Stomach (tissue), 4 donors: ENCODE results near the gene CSNK2B.

Source experiments
- EP300 ChIP-seq: sonication (generic); formaldehyde crosslinking; IDR thresholded peaks from one replicate; pipeline ENCODE4 v1.6.1; 2017; ENCODE audit warnings: antibody characterized with exemption
- POLR2AphosphoS5 ChIP-seq, 3 donors: sonication (generic); formaldehyde crosslinking; IDR thresholded peaks; one replicate each; pipeline ENCODE4 v1.6.1; 2016; ENCODE audit warnings: antibody characterized with exemption in 3 of 3
- TF ChIP-seq, protein P1 (sequence below), 7 experiments: fragments of 450-650 bp in 4 of 7; fragments of 200-600 bp in 3 of 7; sonication (generic) in 3 of 7; IDR thresholded peaks; one replicate each; pipeline ENCODE4 v1.5.1; 2016 to 2019; ENCODE audit warnings: antibody characterized with exemption in 7 of 7, control low read depth in 2 of 7, mild to moderate bottlenecking in 1 of 7

DNA sequence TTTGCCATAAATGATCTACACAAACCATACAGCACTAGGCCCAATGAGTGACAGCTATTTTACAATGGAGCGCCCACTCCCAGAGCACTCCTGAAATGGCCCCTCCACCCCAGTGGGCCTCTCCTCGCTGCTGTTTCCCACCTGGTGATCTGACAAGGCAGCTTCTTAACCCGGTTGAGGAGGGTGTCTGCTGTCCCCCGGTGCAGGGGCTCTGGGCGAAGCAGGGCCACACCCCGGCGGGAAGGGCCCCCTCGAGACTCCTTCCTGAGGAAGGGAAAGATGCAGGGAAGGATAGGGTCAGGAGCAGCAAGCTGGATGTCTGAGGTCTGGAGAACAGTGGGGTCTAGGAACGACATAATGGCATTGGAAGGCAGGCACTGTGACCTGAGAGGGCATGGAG is 27.0 kb downstream of the CSNK2B start:
- TF ChIP-seq EP300 (no peak), POLR2AphosphoS5 (IDR thresholded peaks at IDR 0.05) (no peak)
- TF ChIP-seq, protein P1, sequence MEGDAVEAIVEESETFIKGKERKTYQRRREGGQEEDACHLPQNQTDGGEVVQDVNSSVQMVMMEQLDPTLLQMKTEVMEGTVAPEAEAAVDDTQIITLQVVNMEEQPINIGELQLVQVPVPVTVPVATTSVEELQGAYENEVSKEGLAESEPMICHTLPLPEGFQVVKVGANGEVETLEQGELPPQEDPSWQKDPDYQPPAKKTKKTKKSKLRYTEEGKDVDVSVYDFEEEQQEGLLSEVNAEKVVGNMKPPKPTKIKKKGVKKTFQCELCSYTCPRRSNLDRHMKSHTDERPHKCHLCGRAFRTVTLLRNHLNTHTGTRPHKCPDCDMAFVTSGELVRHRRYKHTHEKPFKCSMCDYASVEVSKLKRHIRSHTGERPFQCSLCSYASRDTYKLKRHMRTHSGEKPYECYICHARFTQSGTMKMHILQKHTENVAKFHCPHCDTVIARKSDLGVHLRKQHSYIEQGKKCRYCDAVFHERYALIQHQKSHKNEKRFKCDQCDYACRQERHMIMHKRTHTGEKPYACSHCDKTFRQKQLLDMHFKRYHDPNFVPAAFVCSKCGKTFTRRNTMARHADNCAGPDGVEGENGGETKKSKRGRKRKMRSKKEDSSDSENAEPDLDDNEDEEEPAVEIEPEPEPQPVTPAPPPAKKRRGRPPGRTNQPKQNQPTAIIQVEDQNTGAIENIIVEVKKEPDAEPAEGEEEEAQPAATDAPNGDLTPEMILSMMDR (IDR thresholded peaks at IDR 0.05): no peak
